HCT116 (cell line): ENCODE data around the gene IFNGR2. TPM values are rescaled to one million over a fixed set of nuclear protein-coding genes. Genes with fewer than 3 reads are reported as not detected.
A peak's percentile ranks its signal among the peaks of the same experiment; 100 is the strongest.
"Not testable (repeated sequence)": the region's sequence is repeated elsewhere in the genome, so short reads cannot be mapped to it uniquely, and the experiment has no call there.

ENCODE experiments used
- ATAC-seq: fragments of 200-7000 bp; cut with Tn5 transposase; 2 replicates; pipeline ENCODE4 v1.9.1; 2020; ENCODE audit warnings: mild to moderate bottlenecking, moderate library complexity
- BruUV-seq: library from RNA; stranded (reverse); fragments of 400-500 nt; replicated peaks from 2 replicates; lab custom pipeline; 2021; lab: Mats Ljungman, UMichigan
- CTCF ChIA-PET: fragments of 300-600 bp; sonication (Branson Sonifier 250); formaldehyde crosslinking; loops from one replicate; lab custom pipeline; 2021; ENCODE audit warnings: antibody characterized with exemption; lab: Charles Lee
- POLR2A ChIA-PET: fragments of 300-600, 350-600 bp; sonication (Branson Sonifier 250); formaldehyde crosslinking; loops from one replicate; lab custom pipeline; 2021; ENCODE audit warnings: antibody characterized with exemption; lab: Charles Lee
- RAD21 ChIA-PET, 2 experiments: fragments of 300-600 bp; sonication (Branson Sonifier 250); formaldehyde crosslinking; loops; one replicate each; lab custom pipeline; 2023; ENCODE audit warnings: low total read pairs in 2 of 2; ENCODE audit not compliant: uncharacterized antibody in 2 of 2, unreplicated experiment in 2 of 2, low non-redundant PET in 1 of 2; lab: Charles Lee
- DNase-seq: peaks from one replicate; pipeline ENCODE4 v3.0.0-alpha.2; 2010; ENCODE audit warnings: low read depth, low spot score
- H2AFZ ChIP-seq: fragments of 200-600 bp; shearing (Covaris generic), sonication (generic); 2 replicates; pipeline ENCODE4 v1.6.1; 2017; ENCODE audit warnings: low read depth, mixed run types, mixed read lengths, antibody characterized with exemption, low read length; ENCODE audit not compliant: poor library complexity, severe bottlenecking
- H3K27ac ChIP-seq: 2 replicates; pipeline ENCODE4 v1.5.1; 2012; ENCODE audit warnings: low read depth, low read length
- H3K27me3 ChIP-seq: fragments of 200-600 bp; sonication (generic); 2 replicates; pipeline ENCODE4 v1.6.1; 2016; ENCODE audit warnings: mixed run types, low read length, mixed read lengths; ENCODE audit not compliant: insufficient read depth
- H3K36me3 ChIP-seq, 2 experiments: fragments of 200-500 bp in 1 of 2; fragments of 200-600 bp in 1 of 2; sonication (Bioruptor generic) in 1 of 2; sonication (generic) in 1 of 2; 2 replicates each; pipeline versions ENCODE4 v1.5.1 to v1.6.1; 2014 to 2016; ENCODE audit warnings: low read length in 2 of 2, inconsistent platforms in 1 of 2, mixed read lengths in 1 of 2, mixed run types in 1 of 2; ENCODE audit not compliant: insufficient read depth in 2 of 2, control insufficient read depth in 1 of 2
- H3K4me1 ChIP-seq, 2 experiments: fragments of 200-600 bp in 1 of 2; sonication (generic) in 1 of 2; 2 replicates each; pipeline versions ENCODE4 v1.5.1 to v1.6.1; 2012 to 2017; ENCODE audit warnings: low read length in 2 of 2, inconsistent platforms in 1 of 2, mild to moderate bottlenecking in 1 of 2, mixed read lengths in 1 of 2, mixed run types in 1 of 2, moderate library complexity in 1 of 2; ENCODE audit not compliant: insufficient read depth in 2 of 2, control insufficient read depth in 1 of 2
- H3K4me2 ChIP-seq: fragments of 200-600 bp; sonication (generic); 2 replicates; pipeline ENCODE4 v1.6.1; 2017; ENCODE audit warnings: mixed run types, low read length, mixed read lengths
- H3K4me3 ChIP-seq, 2 experiments: fragments of 200-600 bp in 1 of 2; sonication (generic) in 1 of 2; replicated peaks in 1 of 2; 2 replicates each; pipeline ENCODE4 v1.5.1; 2011 to 2016; ENCODE audit warnings: low read length in 2 of 2, control low read depth in 1 of 2, low read depth in 1 of 2, mild to moderate bottlenecking in 1 of 2, mixed read lengths in 1 of 2, mixed run types in 1 of 2
- H3K79me2 ChIP-seq: fragments of 200-600 bp; sonication (generic); 2 replicates; pipeline ENCODE4 v1.6.1; 2017; ENCODE audit warnings: mild to moderate bottlenecking, mixed run types, low read length, moderate library complexity, mixed read lengths; ENCODE audit not compliant: insufficient read depth
- H3K9ac ChIP-seq: fragments of 200-600 bp; sonication (generic); 2 replicates; pipeline ENCODE4 v1.6.1; 2016; ENCODE audit warnings: low read length, mixed read lengths
- H3K9me2 ChIP-seq: fragments of 200-600 bp; sonication (generic), shearing (Covaris generic); 2 replicates; pipeline ENCODE4 v1.6.1; 2017; ENCODE audit warnings: mixed run types, mild to moderate bottlenecking, moderate library complexity; ENCODE audit not compliant: insufficient read depth
- H3K9me3 ChIP-seq, 2 experiments: fragments of 200-500 bp in 1 of 2; fragments of 200-600 bp in 1 of 2; sonication (Bioruptor generic) in 1 of 2; sonication (generic) in 1 of 2; 2 replicates each; pipeline ENCODE4 v1.6.1; 2014 to 2017; ENCODE audit warnings: low read length in 2 of 2, mixed read lengths in 2 of 2, inconsistent platforms in 1 of 2, low read depth in 1 of 2, mild to moderate bottlenecking in 1 of 2, mixed run types in 1 of 2, moderate library complexity in 1 of 2; ENCODE audit not compliant: control insufficient read depth in 1 of 2, insufficient read depth in 1 of 2
- H4K20me1 ChIP-seq: fragments of 200-600 bp; sonication (generic), shearing (Covaris generic); 2 replicates; pipeline ENCODE4 v1.6.1; 2017; ENCODE audit warnings: mixed run types, mild to moderate bottlenecking, moderate library complexity; ENCODE audit not compliant: insufficient read depth
- CBX3 ChIP-seq: IDR thresholded peaks from 2 replicates; pipeline ENCODE4 v1.6.1; 2012; ENCODE audit warnings: low read depth
- CEBPB ChIP-seq: IDR thresholded peaks from 2 replicates; pipeline ENCODE4 v1.6.1; 2012; ENCODE audit warnings: low read depth
- EGR1 ChIP-seq: IDR thresholded peaks from 2 replicates; pipeline ENCODE4 v1.6.1; 2012; ENCODE audit warnings: low read depth
- EZH2 ChIP-seq: fragments of 200-600 bp; sonication (generic); IDR thresholded peaks from 2 replicates; pipeline ENCODE4 v1.6.1; 2017; ENCODE audit warnings: antibody characterized with exemption, mixed run types
- EZH2phosphoT487 ChIP-seq: fragments of 200-600 bp; IDR thresholded peaks from 2 replicates; pipeline ENCODE4 v1.6.1; 2018; ENCODE audit warnings: antibody characterized with exemption, borderline replicate concordance
- FOSL1 ChIP-seq: IDR thresholded peaks from 2 replicates; pipeline ENCODE4 v1.6.1; 2012; ENCODE audit warnings: low read depth
- JUND ChIP-seq: IDR thresholded peaks from 2 replicates; pipeline ENCODE4 v1.6.1; 2012
- RAD21 ChIP-seq: IDR thresholded peaks from 2 replicates; pipeline ENCODE4 v1.6.1; 2012; ENCODE audit warnings: low read depth, mild to moderate bottlenecking
- REST ChIP-seq: IDR thresholded peaks from 2 replicates; pipeline ENCODE4 v1.6.1; 2012; ENCODE audit warnings: low read depth
- SP1 ChIP-seq: IDR thresholded peaks from 2 replicates; pipeline ENCODE4 v1.6.1; 2012; ENCODE audit warnings: low read depth
- SRF ChIP-seq: IDR thresholded peaks from 2 replicates; pipeline ENCODE4 v1.6.1; 2012; ENCODE audit warnings: low read depth
- YY1 ChIP-seq: IDR thresholded peaks from 2 replicates; pipeline ENCODE4 v1.6.1; 2011; ENCODE audit warnings: low read length, low read depth, moderate library complexity, mild to moderate bottlenecking; ENCODE audit not compliant: insufficient replicate concordance; ENCODE audit errors: extremely low read depth
- ZFX ChIP-seq: fragments of 450-650 bp; IDR thresholded peaks from 2 replicates; pipeline ENCODE4 v1.6.1; 2017
- intact Hi-C: fragments of 100-400 bp; cut with micrococcal nuclease; formaldehyde crosslinking; loops from 2 replicates; pipeline ENCODE4 v1.10.0; 2022
- total RNA-seq: library from RNA; stranded (reverse); gene quantifications from one replicate; pipeline ENCODE4 v1.2.1, GENCODE V29; 2021; ENCODE audit not compliant: unreplicated experiment

Gene IFNGR2
- total RNA-seq, 1 experiment from 2014 or later: 44.6 TPM

- TF ChIP-seq REST: no peak
- no peak for TF ChIP-seq EZH2phosphoT487
- no peak for TF ChIP-seq EZH2
Observed at GRCh38 chr21:33406493-33406892, 3.3 kb downstream of the IFNGR2 start (continued).

GRCh38 chr21:33411949-33412430 is 8.8 kb downstream of the IFNGR2 start:
- ATAC-seq (no peak), DNase-seq (no peak)
- CTCF ChIA-PET: no interaction called here
- H3K4me3 ChIP-seq: no peak overlapping the region
- TF ChIP-seq RAD21 (no peak), YY1 (no peak), FOSL1 (no peak), EZH2 (no peak), EGR1 (no peak), CBX3 (no peak), JUND (no peak), CEBPB (no peak), SP1 (no peak), ZFX (no peak), SRF (no peak)
- H3K9ac ChIP-seq: no peak overlapping the region
- peaks cover 4% of the 10 kb centered on the region; the same call in 1 of the 2 replicates for H4K20me1 ChIP-seq
- peaks cover 2 to 26% of the 10 kb centered on the region in 2 experiments; a peak in 3 of 4 replicates for H3K4me1 ChIP-seq
- H3K36me3 ChIP-seq: peaks cover 2 to 4% of the 10 kb centered on the region in 2 experiments; a peak in 1 of 4 replicates
- no peaks in the 10 kb centered on the region for H3K27me3 ChIP-seq
- RAD21 ChIA-PET: no interaction called here
- no peaks in the 10 kb centered on the region for H3K9me2 ChIP-seq
- no TSS peak for BruUV-seq
- no peak overlapping the region for H3K4me2 ChIP-seq
- POLR2A ChIA-PET: no interaction called here
- no peak overlapping the region for H3K27ac ChIP-seq
- intact Hi-C loops: no loop called here
- no peaks in the 10 kb centered on the region for H3K9me3 ChIP-seq
- no peak overlapping the region for H2AFZ ChIP-seq
- H3K79me2 ChIP-seq: peaks cover 69% of the 10 kb centered on the region

DNA sequence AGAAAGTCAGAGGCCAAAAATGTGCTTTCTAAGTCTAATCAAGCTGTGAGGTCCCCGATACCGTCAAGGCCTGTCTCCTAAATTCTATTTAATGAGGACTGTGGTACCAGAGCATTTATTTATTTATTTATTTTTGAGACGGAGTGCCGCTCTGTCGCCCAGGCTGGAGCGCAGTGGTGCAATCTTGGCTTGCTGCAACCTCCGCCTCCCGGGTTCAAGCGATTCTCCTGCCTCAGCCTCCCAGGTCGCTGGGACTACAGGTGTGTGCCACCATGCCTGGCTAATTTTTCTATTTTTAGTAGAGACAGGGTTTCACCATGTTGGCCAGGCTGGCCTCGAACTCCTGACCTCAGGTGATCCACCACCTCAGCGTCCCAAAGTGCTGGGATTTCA is 9.2 kb downstream of the IFNGR2 start:
- H3K27me3 ChIP-seq, RAD21 ChIA-PET, POLR2A ChIA-PET, intact Hi-C loops, DNase-seq, H3K9me3 ChIP-seq, ATAC-seq, H3K9me2 ChIP-seq, H3K4me3 ChIP-seq, H2AFZ ChIP-seq, H3K36me3 ChIP-seq, H3K9ac ChIP-seq, BruUV-seq, CTCF ChIA-PET, H4K20me1 ChIP-seq, H3K27ac ChIP-seq: not testable (repeated sequence)
- Histone ChIP-seq H3K4me2 (0 out of 2 replicates have a peak overlapping the region, but pooled peaks have one; percentile 11), H3K4me1 (peaks cover 2 to 26% of the 10 kb centered on the region in 2 experiments; a peak in 3 of 4 replicates), H3K79me2 (peaks cover 68% of the 10 kb centered on the region)
